GM12878 (cell line): ENCODE data around the gene TMEM255B. TPM values are rescaled to one million over a fixed set of nuclear protein-coding genes. Genes with fewer than 3 reads are reported as not detected.

Source experiments
- ATAC-seq: fragments of 200-7000 bp; cut with Tn5 transposase; 3 replicates; pipeline ENCODE4 v1.9.1; 2020; ENCODE audit warnings: mild to moderate bottlenecking, moderate library complexity
- BruUV-seq: library from RNA; stranded (reverse); fragments of 400-500 nt; replicated peaks from 2 replicates; lab custom pipeline; 2021; lab: Mats Ljungman, UMichigan
- CTCF ChIA-PET: fragments of 300-600 bp; sonication (Branson Sonifier 250); formaldehyde crosslinking; extraction: SDS; loops from one replicate; lab custom pipeline; 2021; ENCODE audit warnings: inconsistent platforms; lab: Yijun Ruan, JAX
- POLR2A ChIA-PET: fragments of 350-600 bp; formaldehyde crosslinking; extraction: SDS; loops from one replicate; lab custom pipeline; 2021; ENCODE audit warnings: inconsistent platforms; lab: Charles Lee
- RAD21 ChIA-PET: fragments of 300-600 bp; sonication (Branson Sonifier 250); formaldehyde crosslinking; loops from one replicate; lab custom pipeline; 2023; ENCODE audit warnings: antibody characterized with exemption; ENCODE audit not compliant: unreplicated experiment; lab: Charles Lee
- SMC1A ChIA-PET: fragments of 300-600 bp; sonication (Branson Sonifier 250); formaldehyde crosslinking; loops from one replicate; lab custom pipeline; 2023; ENCODE audit not compliant: unreplicated experiment, uncharacterized antibody; lab: Charles Lee
- DNase-seq: peaks from one replicate; pipeline ENCODE4 v3.0.0-alpha.2; 2011; ENCODE audit warnings: low read depth, low spot score
- FAIRE-seq: peaks from 3 replicates; lab custom pipeline; 2011; peaks lifted over from hg19 to GRCh38; lab: Jason Lieb, UNC
- H2AFZ ChIP-seq: 2 replicates; pipeline ENCODE4 v1.6.0; 2011; ENCODE audit warnings: low read depth, low read length, control low read depth; ENCODE audit not compliant: control insufficient read depth
- H3K27ac ChIP-seq: 2 replicates; pipeline ENCODE4 v1.5.1; 2011; ENCODE audit warnings: control low read depth; ENCODE audit not compliant: control insufficient read depth, insufficient read depth
- H3K27me3 ChIP-seq, 2 experiments: replicated peaks in 1 of 2; 2 replicates each; pipeline versions ENCODE4 v1.6.0 to v1.6.1; 2011; ENCODE audit warnings: low read length in 1 of 2; ENCODE audit not compliant: control insufficient read depth in 2 of 2, insufficient read depth in 2 of 2
- H3K36me3 ChIP-seq, 2 experiments: 2 replicates each; pipeline ENCODE4 v1.5.1; 2011; ENCODE audit warnings: low read length in 1 of 2; ENCODE audit not compliant: control insufficient read depth in 2 of 2, insufficient read depth in 2 of 2
- H3K4me1 ChIP-seq: 2 replicates; pipeline ENCODE4 v1.6.1; 2011; ENCODE audit warnings: mild to moderate bottlenecking, low read length, moderate library complexity, mixed read lengths; ENCODE audit not compliant: control insufficient read depth, insufficient read depth
- H3K4me2 ChIP-seq: 2 replicates; pipeline ENCODE4 v1.6.0; 2011; ENCODE audit warnings: control low read depth; ENCODE audit not compliant: control insufficient read depth, insufficient read depth
- H3K4me3 ChIP-seq: fragments of 200-600 bp; sonication (generic); 2 replicates; pipeline ENCODE4 v1.5.1; 2016
- H3K79me2 ChIP-seq: 2 replicates; pipeline ENCODE4 v1.6.0; 2011; ENCODE audit warnings: low read length; ENCODE audit not compliant: control insufficient read depth, insufficient read depth
- H3K9ac ChIP-seq: 2 replicates; pipeline ENCODE4 v1.8.0; 2011; ENCODE audit warnings: low read length, control low read depth, mixed read lengths; ENCODE audit not compliant: control insufficient read depth, insufficient read depth
- H3K9me3 ChIP-seq: replicated peaks from 3 replicates; pipeline ENCODE4 v1.5.1; 2011; ENCODE audit warnings: mild to moderate bottlenecking, low read length; ENCODE audit not compliant: control insufficient read depth, insufficient read depth
- H4K20me1 ChIP-seq: 2 replicates; pipeline ENCODE4 v1.6.0; 2011; ENCODE audit not compliant: control insufficient read depth, insufficient read depth
- BHLHE40 ChIP-seq, 2 experiments: fragments of 450-650 bp in 1 of 2; IDR thresholded peaks; 2 replicates each; pipeline ENCODE4 v1.6.1; 2011 to 2017; ENCODE audit warnings: low read depth in 2 of 2, borderline replicate concordance in 1 of 2, improper control_type of control experiment in 1 of 2, low read length in 1 of 2, mild to moderate bottlenecking in 1 of 2
- CBX3 ChIP-seq: fragments of 200-600 bp; sonication (generic); IDR thresholded peaks from 2 replicates; pipeline ENCODE4 v1.6.1; 2016; ENCODE audit warnings: low read depth, borderline replicate concordance
- CEBPB ChIP-seq, 2 experiments: fragments of 150-350 bp in 1 of 2; IDR thresholded peaks; 2 replicates each; pipeline ENCODE4 v1.6.1; 2012 to 2014; ENCODE audit warnings: low read depth in 2 of 2, low read length in 2 of 2, borderline replicate concordance in 1 of 2, inconsistent platforms in 1 of 2
- CREM ChIP-seq: IDR thresholded peaks from 2 replicates; pipeline ENCODE4 v1.6.1; 2014; ENCODE audit warnings: antibody characterized with exemption, low read depth
- DPF2 ChIP-seq: fragments of 450-650 bp; IDR thresholded peaks from 2 replicates; pipeline ENCODE4 v1.6.1; 2017; ENCODE audit warnings: mild to moderate bottlenecking
- EGR1 ChIP-seq, 2 experiments: IDR thresholded peaks; 1 replicate in 1 of 2; 2 replicates in 1 of 2; pipeline ENCODE4 v1.6.1; 2011 to 2012; ENCODE audit warnings: low read depth in 2 of 2, low read length in 2 of 2, borderline replicate concordance in 1 of 2, mild to moderate bottlenecking in 1 of 2, moderate library complexity in 1 of 2
- EP300 ChIP-seq, 2 experiments: fragments of 150-350 bp in 1 of 2; IDR thresholded peaks; 2 replicates each; pipeline ENCODE4 v1.6.1; 2011 to 2012; ENCODE audit warnings: low read depth in 2 of 2, low read length in 2 of 2, borderline replicate concordance in 1 of 2, improper control_type of control experiment in 1 of 2, inconsistent platforms in 1 of 2; ENCODE audit not compliant: control insufficient read depth in 1 of 2
- JUNB ChIP-seq: IDR thresholded peaks from 2 replicates; pipeline ENCODE4 v1.6.1; 2016; ENCODE audit warnings: antibody characterized with exemption, mild to moderate bottlenecking
- KAT2A ChIP-seq: conservative IDR thresholded peaks from 2 replicates; pipeline ENCODE4 v1.6.1; 2011; ENCODE audit warnings: low read depth, low read length; ENCODE audit not compliant: control insufficient read depth
- KDM1A ChIP-seq: fragments of 200-600 bp; sonication (generic); IDR thresholded peaks from 2 replicates; pipeline ENCODE4 v1.6.1; 2016; ENCODE audit warnings: borderline replicate concordance
- MTA3 ChIP-seq: IDR thresholded peaks from 2 replicates; pipeline ENCODE4 v1.6.1; 2012; ENCODE audit warnings: low read length, inconsistent platforms, borderline replicate concordance
- MXI1 ChIP-seq: fragments of 150-350 bp; IDR thresholded peaks from 2 replicates; pipeline ENCODE4 v1.6.1; 2011; ENCODE audit warnings: low read depth, mild to moderate bottlenecking, inconsistent platforms, low read length, improper control_type of control experiment
- RFX5 ChIP-seq: IDR thresholded peaks from 2 replicates; pipeline ENCODE4 v1.6.1; 2011; ENCODE audit warnings: low read depth, low read length, improper control_type of control experiment
- SMARCA5 ChIP-seq: fragments of 450-650 bp; IDR thresholded peaks from 2 replicates; pipeline ENCODE4 v1.6.1; 2017; ENCODE audit warnings: mild to moderate bottlenecking
- SP1 ChIP-seq: IDR thresholded peaks from one replicate; pipeline ENCODE4 v1.6.1; 2011; ENCODE audit warnings: low read depth, low read length
- TAF1 ChIP-seq: IDR thresholded peaks from 2 replicates; pipeline ENCODE4 v1.6.1; 2011; ENCODE audit warnings: mild to moderate bottlenecking, low read depth, low read length, borderline replicate concordance
- WGBS: methylation state at CpG from one replicate; pipeline ENCODE4 v1.1.6; 2016; ENCODE audit warnings: low lambda C conversion rate; ENCODE audit not compliant: insufficient replicate concordance, insufficient coverage; ENCODE audit errors: missing lambda C conversion rate; 5-methylcytosine and 5-hydroxymethylcytosine counted together
- in situ Hi-C: fragments of 300-500 bp; cut with MboI; formaldehyde crosslinking; loops from 9 replicates; pipeline ENCODE4 v1.14.3; 2018; ENCODE audit warnings: mixed read lengths
- intact Hi-C: fragments of 100-400 bp; cut with micrococcal nuclease; formaldehyde crosslinking; loops from one replicate; pipeline ENCODE4 v1.14.2; 2022; ENCODE audit not compliant: unreplicated experiment
- polyA plus RNA-seq, 11 experiments: library from polyadenylated mRNA; depleted of rRNA in 4 of 11; unstranded in 6 of 11; stranded (reverse) in 5 of 11; fragments of >200 nt; fragmentation: Nextera tagmentation in 4 of 11; fragmentation: Illumina TruSeq in 1 of 11; extraction: Ambion mirVana in 4 of 11; extraction: Trizol in 1 of 11; gene quantifications; 1 replicate in 1 of 11; 2 replicates in 10 of 11; pipeline versions ENCODE4 v1.2.1 to v1.2.3, GENCODE V29; 2011 to 2016; ENCODE audit warnings: inconsistent platforms in 2 of 11, missing spikeins in 2 of 11, low read depth in 1 of 11
- total RNA-seq, 4 experiments: library from RNA; depleted of rRNA in 3 of 4; stranded (reverse); fragments of >200 nt in 3 of 4; fragmentation: Illumina TruSeq in 1 of 4; extraction: Trizol in 1 of 4; gene quantifications; 2 replicates each; pipeline versions ENCODE4 v1.2.1 to v1.2.3, GENCODE V29; 2013 to 2021
- TF ChIP-seq, protein P1 (sequence below): IDR thresholded peaks from 2 replicates; pipeline ENCODE4 v1.6.1; 2012; ENCODE audit warnings: improper control_type of control experiment, low read depth, low read length; ENCODE audit not compliant: insufficient replicate concordance
- TF ChIP-seq, protein P2 (sequence below): fragments of 450-650 bp; IDR thresholded peaks from 2 replicates; pipeline ENCODE4 v1.6.1; 2017; ENCODE audit warnings: borderline replicate concordance

Gene TMEM255B
- total and polyA plus RNA-seq, 10 of the 15 experiments (the other 5 are each of a cell fraction or from before 2014, with no cell fraction given), result 0.04 to 0.62 (median 0.13) TPM; not detected in 3

DNA sequence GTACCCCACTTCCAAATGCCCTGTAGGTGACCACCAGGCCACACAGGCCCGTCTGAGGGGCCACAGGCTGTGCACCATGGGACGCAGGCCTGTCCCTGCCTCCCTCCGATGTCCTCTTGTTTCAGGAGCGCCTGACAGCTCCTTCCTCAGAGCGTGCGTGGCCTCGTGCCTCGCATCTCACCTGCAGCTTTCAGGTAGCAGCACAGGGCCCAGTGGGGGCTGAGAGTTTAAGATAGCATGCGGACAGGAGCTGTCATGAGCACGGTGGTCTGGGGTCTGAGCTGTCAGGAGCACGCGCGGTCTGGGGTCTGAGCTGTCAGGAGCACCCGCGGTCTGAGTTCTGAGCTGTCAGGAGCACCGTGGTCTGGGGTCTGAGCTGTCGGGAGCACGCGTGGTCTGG, 64.7 kb downstream of the TMEM255B start:
- WGBS, result 88% methylated on average over 19 of the region's 19 CpGs
- H2AFZ ChIP-seq, result no peak overlapping the region
- in situ Hi-C loops, result no loop called here
- H3K36me3 ChIP-seq, result no peaks in the 10 kb centered on the region
- no peaks in the 10 kb centered on the region for H3K79me2 ChIP-seq
- intact Hi-C loops, result no loop called here
- ChIA-PET SMC1A (no interaction called here), POLR2A (no interaction called here), CTCF (interaction anchor here (1.1 kb wide), 1 partner anchor 405 kb away, joined by 3 read pairs; no protein-coding TSS in a partner anchor), RAD21 (no interaction called here)
- no TSS peak for BruUV-seq
- no peak for DNase-seq
- H3K27me3 ChIP-seq, result no peaks in the 10 kb centered on the region
- H3K4me2 ChIP-seq, result no peak overlapping the region
- H3K27ac ChIP-seq, result no peak overlapping the region
- FAIRE-seq, result no peak
- no peak overlapping the region for H3K9ac ChIP-seq
- no peak overlapping the region for H3K4me3 ChIP-seq
- H3K4me1 ChIP-seq, result no peaks in the 10 kb centered on the region
- no peaks in the 10 kb centered on the region for H4K20me1 ChIP-seq
- no peaks in the 10 kb centered on the region for H3K9me3 ChIP-seq
- ATAC-seq, result no peak
- no peak for TF ChIP-seq EGR1 (IDR thresholded peaks at IDR 0.05; ENCODE audit: borderline replicate concordance in 1 of 2, low read depth in 2 of 2, low read length in 2 of 2)
- TF ChIP-seq EP300 (IDR thresholded peaks at IDR 0.05; ENCODE audit: borderline replicate concordance in 1 of 2, control insufficient read depth in 1 of 2, low read depth in 2 of 2, low read length in 2 of 2), result no peak
- TF ChIP-seq DPF2, result no peak
- TF ChIP-seq, protein P1, sequence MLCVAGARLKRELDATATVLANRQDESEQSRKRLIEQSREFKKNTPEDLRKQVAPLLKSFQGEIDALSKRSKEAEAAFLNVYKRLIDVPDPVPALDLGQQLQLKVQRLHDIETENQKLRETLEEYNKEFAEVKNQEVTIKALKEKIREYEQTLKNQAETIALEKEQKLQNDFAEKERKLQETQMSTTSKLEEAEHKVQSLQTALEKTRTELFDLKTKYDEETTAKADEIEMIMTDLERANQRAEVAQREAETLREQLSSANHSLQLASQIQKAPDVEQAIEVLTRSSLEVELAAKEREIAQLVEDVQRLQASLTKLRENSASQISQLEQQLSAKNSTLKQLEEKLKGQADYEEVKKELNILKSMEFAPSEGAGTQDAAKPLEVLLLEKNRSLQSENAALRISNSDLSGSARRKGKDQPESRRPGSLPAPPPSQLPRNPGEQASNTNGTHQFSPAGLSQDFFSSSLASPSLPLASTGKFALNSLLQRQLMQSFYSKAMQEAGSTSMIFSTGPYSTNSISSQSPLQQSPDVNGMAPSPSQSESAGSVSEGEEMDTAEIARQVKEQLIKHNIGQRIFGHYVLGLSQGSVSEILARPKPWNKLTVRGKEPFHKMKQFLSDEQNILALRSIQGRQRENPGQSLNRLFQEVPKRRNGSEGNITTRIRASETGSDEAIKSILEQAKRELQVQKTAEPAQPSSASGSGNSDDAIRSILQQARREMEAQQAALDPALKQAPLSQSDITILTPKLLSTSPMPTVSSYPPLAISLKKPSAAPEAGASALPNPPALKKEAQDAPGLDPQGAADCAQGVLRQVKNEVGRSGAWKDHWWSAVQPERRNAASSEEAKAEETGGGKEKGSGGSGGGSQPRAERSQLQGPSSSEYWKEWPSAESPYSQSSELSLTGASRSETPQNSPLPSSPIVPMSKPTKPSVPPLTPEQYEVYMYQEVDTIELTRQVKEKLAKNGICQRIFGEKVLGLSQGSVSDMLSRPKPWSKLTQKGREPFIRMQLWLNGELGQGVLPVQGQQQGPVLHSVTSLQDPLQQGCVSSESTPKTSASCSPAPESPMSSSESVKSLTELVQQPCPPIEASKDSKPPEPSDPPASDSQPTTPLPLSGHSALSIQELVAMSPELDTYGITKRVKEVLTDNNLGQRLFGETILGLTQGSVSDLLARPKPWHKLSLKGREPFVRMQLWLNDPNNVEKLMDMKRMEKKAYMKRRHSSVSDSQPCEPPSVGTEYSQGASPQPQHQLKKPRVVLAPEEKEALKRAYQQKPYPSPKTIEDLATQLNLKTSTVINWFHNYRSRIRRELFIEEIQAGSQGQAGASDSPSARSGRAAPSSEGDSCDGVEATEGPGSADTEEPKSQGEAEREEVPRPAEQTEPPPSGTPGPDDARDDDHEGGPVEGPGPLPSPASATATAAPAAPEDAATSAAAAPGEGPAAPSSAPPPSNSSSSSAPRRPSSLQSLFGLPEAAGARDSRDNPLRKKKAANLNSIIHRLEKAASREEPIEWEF, result no peak
- no peak for TF ChIP-seq BHLHE40 (IDR thresholded peaks at IDR 0.05; ENCODE audit: borderline replicate concordance in 1 of 2, low read depth in 2 of 2, low read length in 1 of 2)
- TF ChIP-seq CBX3, result no peak
- no peak for TF ChIP-seq CREM
- TF ChIP-seq CEBPB (IDR thresholded peaks at IDR 0.05; ENCODE audit: borderline replicate concordance in 1 of 2, low read depth in 2 of 2, low read length in 2 of 2), result no peak
- no peak for TF ChIP-seq SP1
- TF ChIP-seq SMARCA5, result no peak
- no peak for TF ChIP-seq MTA3
- TF ChIP-seq, protein P2, sequence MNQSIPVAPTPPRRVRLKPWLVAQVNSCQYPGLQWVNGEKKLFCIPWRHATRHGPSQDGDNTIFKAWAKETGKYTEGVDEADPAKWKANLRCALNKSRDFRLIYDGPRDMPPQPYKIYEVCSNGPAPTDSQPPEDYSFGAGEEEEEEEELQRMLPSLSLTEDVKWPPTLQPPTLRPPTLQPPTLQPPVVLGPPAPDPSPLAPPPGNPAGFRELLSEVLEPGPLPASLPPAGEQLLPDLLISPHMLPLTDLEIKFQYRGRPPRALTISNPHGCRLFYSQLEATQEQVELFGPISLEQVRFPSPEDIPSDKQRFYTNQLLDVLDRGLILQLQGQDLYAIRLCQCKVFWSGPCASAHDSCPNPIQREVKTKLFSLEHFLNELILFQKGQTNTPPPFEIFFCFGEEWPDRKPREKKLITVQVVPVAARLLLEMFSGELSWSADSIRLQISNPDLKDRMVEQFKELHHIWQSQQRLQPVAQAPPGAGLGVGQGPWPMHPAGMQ, result no peak
- TF ChIP-seq TAF1, result no peak
- TF ChIP-seq MXI1, result no peak
- no peak for TF ChIP-seq KDM1A
- no peak for TF ChIP-seq KAT2A
- no peak for TF ChIP-seq JUNB
- TF ChIP-seq RFX5, result no peak
